OCI-LY7 (cell line): Measurements from ENCODE around the gene ZNF622.

Source experiments
- CTCF ChIP-seq: fragments of 200-600 bp; sonication (generic); conservative IDR thresholded peaks from 2 replicates; pipeline ENCODE4 v1.5.1; 2014; ENCODE audit warnings: mild to moderate bottlenecking, antibody characterized with exemption, low read length, moderate library complexity, mixed read lengths
- EZH2phosphoT487 ChIP-seq: fragments of 200-600 bp; sonication (generic); IDR thresholded peaks from 2 replicates; pipeline ENCODE4 v1.6.1; 2018; ENCODE audit warnings: low read depth, borderline replicate concordance, mild to moderate bottlenecking, mixed run types, antibody characterized with exemption, low read length, moderate library complexity, mixed read lengths

- no peak for TF ChIP-seq CTCF
- no peak for TF ChIP-seq EZH2phosphoT487
Observed at GRCh38 chr5:16430349-16431089, 35.1 kb downstream of the ZNF622 start.
